Lung (tissue), 13 donors: Measurements from ENCODE around the gene ARHGEF38. TPM values are rescaled to one million over a fixed set of nuclear protein-coding genes. Genes with fewer than 3 reads are reported as not detected.
"Not testable (repeated sequence)": the region's sequence is repeated elsewhere in the genome, so short reads cannot be mapped to it uniquely, and the experiment has no call there.

ENCODE experiments used
- ATAC-seq: fragments of 200-7000 bp; cut with Tn5 transposase; one replicate; pipeline ENCODE4 v1.9.1; 2020; ENCODE audit warnings: moderate number of reproducible peaks; ENCODE audit not compliant: insufficient read depth, low FRiP score
- DNase-seq, 3 donors: peaks; one replicate each; pipeline ENCODE4 v3.0.0-alpha.2; 2013 to 2017
- H3K27ac ChIP-seq, 2 donors: one replicate each; pipeline ENCODE4 v1.5.1; 2013; ENCODE audit warnings: mild to moderate bottlenecking in 2 of 2, moderate library complexity in 2 of 2, control low read depth in 1 of 2, inconsistent platforms in 1 of 2, low read depth in 1 of 2, low read length in 1 of 2
- H3K27me3 ChIP-seq, 3 donors: one replicate each; pipeline ENCODE4 v1.5.1; 2013; ENCODE audit warnings: low read length in 2 of 3; ENCODE audit not compliant: control insufficient read depth in 3 of 3, insufficient read depth in 3 of 3
- H3K36me3 ChIP-seq, 4 donors: one replicate each; pipeline ENCODE4 v1.5.1; 2013; ENCODE audit warnings: low read length in 4 of 4, mild to moderate bottlenecking in 1 of 4, moderate library complexity in 1 of 4; ENCODE audit not compliant: control insufficient read depth in 4 of 4, insufficient read depth in 4 of 4
- H3K4me1 ChIP-seq, 5 donors: one replicate each; pipeline ENCODE4 v1.5.1; 2013; ENCODE audit warnings: low read length in 5 of 5, mild to moderate bottlenecking in 2 of 5, moderate library complexity in 1 of 5; ENCODE audit not compliant: control insufficient read depth in 5 of 5, insufficient read depth in 5 of 5
- H3K4me3 ChIP-seq: one replicate; pipeline ENCODE4 v1.5.1; 2013; ENCODE audit warnings: mild to moderate bottlenecking, control low read depth, moderate library complexity
- H3K9ac ChIP-seq, 2 donors: one replicate each; pipeline ENCODE4 v1.5.1; 2013; ENCODE audit warnings: low read length in 2 of 2, control low read depth in 1 of 2; ENCODE audit not compliant: insufficient read depth in 1 of 2
- H3K9me3 ChIP-seq, 4 donors: one replicate each; pipeline ENCODE4 v1.5.1; 2013; ENCODE audit warnings: low read length in 3 of 4, mild to moderate bottlenecking in 1 of 4, moderate library complexity in 1 of 4; ENCODE audit not compliant: control insufficient read depth in 4 of 4, insufficient read depth in 3 of 4
- WGBS, 2 donors: extraction: QIAGEN DNeasy Blood & Tissue Kit; methylation state at CpG; one replicate each; pipeline ENCODE4 v1.1.7; 2013; 5-methylcytosine and 5-hydroxymethylcytosine counted together
- polyA plus RNA-seq, 2 donors: library from polyadenylated mRNA; stranded (reverse); fragments of 200-250 nt; gene quantifications; one replicate each; pipeline ENCODE4 v1.2.1, GENCODE V29; 2013
- small RNA-seq: library from RNA; depleted of rRNA; stranded (forward); fragments of <200 nt; gene quantifications from one replicate; pipeline ENCODE3, GENCODE V24; 2014; ENCODE audit warnings: low replicate concordance
- total RNA-seq, 2 donors: library from RNA; depleted of rRNA in 1 of 2; stranded (reverse); fragments of >200 nt in 1 of 2; gene quantifications; one replicate each; pipeline ENCODE4 v1.2.1, GENCODE V29; 2014 to 2021
- TF ChIP-seq, protein P1 (sequence below): IDR thresholded peaks from 2 replicates; pipeline ENCODE4 v1.5.1; 2012; ENCODE audit warnings: mild to moderate bottlenecking; ENCODE audit errors: control extremely low read depth, extremely low read depth
- donor health status: control.
- donor health status: control.
- donor health status: Bipolar disorder and iron deficiency.
- donor health status: healthy.
- donor health status: DM: yes; HTN: yes; CAD: no.

The ARHGEF38 gene
- total and polyA plus RNA-seq, 4 donors, result 2.0 to 55.0 (median 14.8) TPM

DNA sequence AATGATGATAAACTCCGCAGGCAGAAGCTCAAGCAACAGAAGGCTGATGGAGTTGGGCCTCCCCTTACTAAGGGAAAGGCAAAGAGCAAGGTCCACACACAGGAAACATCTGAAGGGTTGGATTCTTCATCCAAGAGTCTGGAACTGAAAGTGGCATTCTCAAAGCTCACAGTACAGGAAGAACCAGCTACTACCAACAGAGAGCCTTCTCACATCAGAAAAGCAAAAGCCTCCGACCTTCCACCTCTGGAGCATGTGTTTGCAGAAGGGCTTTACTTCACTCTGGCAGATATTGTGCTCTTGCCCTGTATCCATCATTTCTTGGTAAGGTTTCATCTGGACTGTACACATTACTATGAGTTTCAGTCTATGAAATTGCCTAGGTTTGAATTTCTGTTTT is 166.8 kb downstream of the ARHGEF38 start:
- no peak for DNase-seq
- TF ChIP-seq, protein P1, sequence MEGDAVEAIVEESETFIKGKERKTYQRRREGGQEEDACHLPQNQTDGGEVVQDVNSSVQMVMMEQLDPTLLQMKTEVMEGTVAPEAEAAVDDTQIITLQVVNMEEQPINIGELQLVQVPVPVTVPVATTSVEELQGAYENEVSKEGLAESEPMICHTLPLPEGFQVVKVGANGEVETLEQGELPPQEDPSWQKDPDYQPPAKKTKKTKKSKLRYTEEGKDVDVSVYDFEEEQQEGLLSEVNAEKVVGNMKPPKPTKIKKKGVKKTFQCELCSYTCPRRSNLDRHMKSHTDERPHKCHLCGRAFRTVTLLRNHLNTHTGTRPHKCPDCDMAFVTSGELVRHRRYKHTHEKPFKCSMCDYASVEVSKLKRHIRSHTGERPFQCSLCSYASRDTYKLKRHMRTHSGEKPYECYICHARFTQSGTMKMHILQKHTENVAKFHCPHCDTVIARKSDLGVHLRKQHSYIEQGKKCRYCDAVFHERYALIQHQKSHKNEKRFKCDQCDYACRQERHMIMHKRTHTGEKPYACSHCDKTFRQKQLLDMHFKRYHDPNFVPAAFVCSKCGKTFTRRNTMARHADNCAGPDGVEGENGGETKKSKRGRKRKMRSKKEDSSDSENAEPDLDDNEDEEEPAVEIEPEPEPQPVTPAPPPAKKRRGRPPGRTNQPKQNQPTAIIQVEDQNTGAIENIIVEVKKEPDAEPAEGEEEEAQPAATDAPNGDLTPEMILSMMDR, result no peak
- no peak overlapping the region for H3K9ac ChIP-seq
- H3K27ac ChIP-seq, result no peak overlapping the region
- H3K36me3 ChIP-seq, result peaks cover 0 to 5% (median 1%) of the 10 kb centered on the region in 4 donors
- no peak for ATAC-seq
- no peaks in the 10 kb centered on the region for H3K9me3 ChIP-seq
- H3K27me3 ChIP-seq, result no peaks in the 10 kb centered on the region
- H3K4me3 ChIP-seq, result no peak overlapping the region
- WGBS, 2 donors, result 90 to 93% methylated on average over 2 of the region's 2 CpGs
- H3K4me1 ChIP-seq, result peaks cover 0 to 3% (median 0%) of the 10 kb centered on the region in 5 donors

DNA sequence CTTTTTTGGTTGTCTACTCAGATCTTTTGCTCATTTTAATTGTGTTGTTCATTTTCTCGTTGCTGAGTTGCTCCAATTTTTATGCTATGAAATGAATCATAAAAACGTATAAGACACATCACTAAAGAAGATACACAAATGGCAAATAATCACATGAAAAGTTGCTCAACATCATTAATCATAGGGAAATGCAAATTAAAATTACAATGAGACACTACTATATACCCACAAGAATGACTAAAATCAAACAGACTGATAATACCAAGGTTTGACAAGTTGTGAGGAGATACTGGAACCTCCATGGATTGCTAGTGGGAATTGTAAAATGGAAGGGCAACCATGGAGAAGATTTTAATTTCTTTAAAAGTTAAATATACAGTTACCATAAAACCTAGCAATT is 173.2 kb downstream of the ARHGEF38 start:
- Histone ChIP-seq H3K27ac (no peak overlapping the region), H3K4me1 (no peaks in the 10 kb centered on the region), H3K9me3 (no peaks in the 10 kb centered on the region), H3K9ac (no peak overlapping the region), H3K27me3 (no peaks in the 10 kb centered on the region), H3K4me3 (no peak overlapping the region), H3K36me3 (peaks cover 0 to 2% (median 0%) of the 10 kb centered on the region in 4 donors)
- ATAC-seq (no peak), DNase-seq (no peak)
- WGBS, 2 donors, result 95 to 96% methylated on average over 2 of the region's 2 CpGs
- TF ChIP-seq, protein P1, result no peak

DNA sequence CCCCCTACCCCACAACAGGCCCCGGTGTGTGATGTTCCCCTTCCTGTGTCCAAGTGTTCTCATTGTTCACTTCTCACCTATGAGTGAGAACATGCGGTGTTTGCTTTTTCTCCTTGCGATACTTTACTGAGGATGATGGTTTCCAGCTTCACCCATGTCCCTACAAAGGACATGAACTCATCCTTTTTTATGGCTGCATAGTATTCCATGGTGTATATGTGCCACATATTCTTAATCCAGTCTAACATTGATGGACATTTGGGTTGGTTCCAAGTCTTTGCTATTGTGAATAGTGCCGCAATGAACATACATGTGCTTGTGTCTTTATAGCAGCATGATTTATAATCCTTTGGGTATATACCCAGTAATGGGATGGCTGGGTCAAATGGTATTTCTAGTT is 177.5 kb downstream of the ARHGEF38 start:
- H3K4me3 ChIP-seq, H3K27ac ChIP-seq, ATAC-seq, H3K9ac ChIP-seq, H3K4me1 ChIP-seq, DNase-seq, H3K9me3 ChIP-seq, H3K27me3 ChIP-seq, H3K36me3 ChIP-seq: not testable (repeated sequence)
- WGBS, 2 donors, result 97% methylated on average over 4 of the region's 4 CpGs

Small RNAs within 50 kb of the gene (small RNA-seq; reads per million reads assigned to genes)
- not detected for gene ATP5F1EP1

Other genes with a start within 250 kb of the ARHGEF38 start
- 100 to 1,000 TPM in 1 of 2 donors, 10 to 100 TPM in 1; 80.1 to 114 TPM for gene PPA2, start 78.6 kb upstream of the ARHGEF38 start, total RNA-seq
- gene PPA2, start 78.6 kb upstream of the ARHGEF38 start, polyA plus RNA-seq, result 10 to 100 TPM; 70.0 to 74.1 TPM
- gene INTS12, start 156.1 kb downstream of the ARHGEF38 start, total RNA-seq, result 10 to 100 TPM; 15.0 to 24.1 TPM
- gene INTS12, start 156.1 kb downstream of the ARHGEF38 start, polyA plus RNA-seq, result 10 to 100 TPM; 16.0 to 18.4 TPM
- 10 to 100 TPM; 14.0 to 17.9 TPM for gene GSTCD, start 156.2 kb downstream of the ARHGEF38 start, total RNA-seq
- 1 to 10 TPM; 1.5 to 2.9 TPM for gene GSTCD, start 156.2 kb downstream of the ARHGEF38 start, polyA plus RNA-seq